Loucy (cell line): ENCODE measurements around the gene EPAS1.

Experiments used
- H2AFZ ChIP-seq: fragments of 200-600 bp; sonication (generic); 2 replicates; pipeline ENCODE4 v1.6.0; 2016; ENCODE audit warnings: antibody characterized with exemption, mild to moderate bottlenecking, low read length, moderate library complexity
- H3F3A ChIP-seq: fragments of 200-600 bp; 2 replicates; pipeline ENCODE4 v1.6.0; 2016; ENCODE audit warnings: antibody characterized with exemption, low read depth, mild to moderate bottlenecking
- H3K27me3 ChIP-seq: fragments of 200-600 bp; sonication (generic); 2 replicates; pipeline ENCODE4 v1.6.1; 2014; ENCODE audit warnings: low read length, mild to moderate bottlenecking; ENCODE audit not compliant: insufficient read depth, poor library complexity, severe bottlenecking
- H3K36me3 ChIP-seq: fragments of 200-600 bp; sonication (generic); 2 replicates; pipeline ENCODE4 v1.6.1; 2016; ENCODE audit warnings: low read length; ENCODE audit not compliant: insufficient read depth
- H3K4me1 ChIP-seq: fragments of 200-600 bp; sonication (generic); 2 replicates; pipeline ENCODE4 v1.5.1; 2014; ENCODE audit warnings: low read length, mild to moderate bottlenecking; ENCODE audit not compliant: insufficient read depth, poor library complexity, severe bottlenecking
- H3K4me2 ChIP-seq: fragments of 200-600 bp; sonication (generic); 2 replicates; pipeline ENCODE4 v1.6.0; 2014; ENCODE audit warnings: antibody characterized with exemption, low read length, low read depth, mild to moderate bottlenecking; ENCODE audit not compliant: poor library complexity, severe bottlenecking
- H3K4me3 ChIP-seq: fragments of 200-600 bp; sonication (generic); 2 replicates; pipeline ENCODE4 v1.5.1; 2014; ENCODE audit warnings: low read length, mild to moderate bottlenecking, mixed read lengths; ENCODE audit not compliant: poor library complexity, severe bottlenecking
- H3K79me2 ChIP-seq: fragments of 200-600 bp; sonication (generic); 2 replicates; pipeline ENCODE4 v1.6.1; 2014; ENCODE audit warnings: low read length; ENCODE audit not compliant: insufficient read depth
- H3K9ac ChIP-seq: fragments of 200-600 bp; sonication (generic); 2 replicates; pipeline ENCODE4 v1.6.0; 2014; ENCODE audit warnings: mild to moderate bottlenecking, low read depth, low read length, moderate library complexity; ENCODE audit not compliant: poor library complexity, severe bottlenecking
- H3K9me2 ChIP-seq: fragments of 200-600 bp; sonication (generic); replicated peaks from 2 replicates; pipeline ENCODE4 v1.6.1; 2016; ENCODE audit warnings: low read depth, low read length, mixed read lengths
- H3K9me3 ChIP-seq: fragments of 200-600 bp; sonication (generic); 2 replicates; pipeline ENCODE4 v1.6.1; 2014; ENCODE audit warnings: mild to moderate bottlenecking, antibody characterized with exemption, low read length, low read depth; ENCODE audit not compliant: insufficient read depth
- H4K20me1 ChIP-seq: fragments of 200-600 bp; sonication (generic); 2 replicates; pipeline ENCODE4 v1.6.0; 2014; ENCODE audit warnings: antibody characterized with exemption, low read length, mild to moderate bottlenecking; ENCODE audit not compliant: insufficient read depth, poor library complexity, severe bottlenecking
- EZH2phosphoT487 ChIP-seq: fragments of 200-600 bp; IDR thresholded peaks from 2 replicates; pipeline ENCODE4 v1.6.1; 2018; ENCODE audit warnings: antibody characterized with exemption, mild to moderate bottlenecking, moderate library complexity, borderline replicate concordance
- TF ChIP-seq, protein P1 (sequence below): fragments of 200-600 bp; sonication (generic); conservative IDR thresholded peaks from 2 replicates; pipeline ENCODE4 v1.5.1; 2014; ENCODE audit warnings: mild to moderate bottlenecking, antibody characterized with exemption, low read length

EPAS1 gene

GRCh38 chr2:46382331-46383112, 85.3 kb downstream of the EPAS1 start:
- H2AFZ ChIP-seq, result no peak overlapping the region

DNA sequence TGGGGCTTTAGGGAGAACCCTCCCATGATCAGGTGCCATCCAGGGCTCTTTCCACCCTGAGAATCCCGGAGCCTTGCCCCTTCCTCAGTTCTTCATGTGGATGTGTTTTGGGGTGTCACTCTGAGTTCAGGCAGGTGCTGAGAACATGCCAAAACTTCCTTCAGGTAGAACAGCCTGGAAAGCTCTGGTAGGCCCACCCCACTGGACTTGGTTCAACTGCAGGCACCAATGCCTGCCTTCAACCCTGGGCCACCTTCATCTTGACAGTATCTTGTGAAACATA, 85.8 kb downstream of the EPAS1 start:
- Histone ChIP-seq H2AFZ (no peak overlapping the region), H3K36me3 (peaks cover 32% of the 10 kb centered on the region; the same call in 1 of the 2 replicates), H3K4me3 (no peak overlapping the region), H4K20me1 (no peaks in the 10 kb centered on the region), H3K27me3 (no peaks in the 10 kb centered on the region), H3K4me1 (no peaks in the 10 kb centered on the region), H3K4me2 (no peak overlapping the region), H3K9me2 (no peaks in the 10 kb centered on the region), H3K9me3 (no peaks in the 10 kb centered on the region), H3F3A (no peaks in the 10 kb centered on the region), H3K9ac (no peak overlapping the region), H3K79me2 (no peaks in the 10 kb centered on the region)
- TF ChIP-seq, protein P1, sequence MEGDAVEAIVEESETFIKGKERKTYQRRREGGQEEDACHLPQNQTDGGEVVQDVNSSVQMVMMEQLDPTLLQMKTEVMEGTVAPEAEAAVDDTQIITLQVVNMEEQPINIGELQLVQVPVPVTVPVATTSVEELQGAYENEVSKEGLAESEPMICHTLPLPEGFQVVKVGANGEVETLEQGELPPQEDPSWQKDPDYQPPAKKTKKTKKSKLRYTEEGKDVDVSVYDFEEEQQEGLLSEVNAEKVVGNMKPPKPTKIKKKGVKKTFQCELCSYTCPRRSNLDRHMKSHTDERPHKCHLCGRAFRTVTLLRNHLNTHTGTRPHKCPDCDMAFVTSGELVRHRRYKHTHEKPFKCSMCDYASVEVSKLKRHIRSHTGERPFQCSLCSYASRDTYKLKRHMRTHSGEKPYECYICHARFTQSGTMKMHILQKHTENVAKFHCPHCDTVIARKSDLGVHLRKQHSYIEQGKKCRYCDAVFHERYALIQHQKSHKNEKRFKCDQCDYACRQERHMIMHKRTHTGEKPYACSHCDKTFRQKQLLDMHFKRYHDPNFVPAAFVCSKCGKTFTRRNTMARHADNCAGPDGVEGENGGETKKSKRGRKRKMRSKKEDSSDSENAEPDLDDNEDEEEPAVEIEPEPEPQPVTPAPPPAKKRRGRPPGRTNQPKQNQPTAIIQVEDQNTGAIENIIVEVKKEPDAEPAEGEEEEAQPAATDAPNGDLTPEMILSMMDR, result no peak
- TF ChIP-seq EZH2phosphoT487, result no peak

More at GRCh38 chr2:46382331-46383112, 85.3 kb downstream of the EPAS1 start:
- no peak overlapping the region for H3K4me2 ChIP-seq
- peaks cover 37% of the 10 kb centered on the region; the same call in 1 of the 2 replicates for H3K36me3 ChIP-seq
- no peak overlapping the region for H3K9ac ChIP-seq
- H3K27me3 ChIP-seq, result no peaks in the 10 kb centered on the region
- no peaks in the 10 kb centered on the region for H3K9me3 ChIP-seq
- H3K79me2 ChIP-seq, result no peaks in the 10 kb centered on the region
- no peaks in the 10 kb centered on the region for H3K4me1 ChIP-seq
- no peaks in the 10 kb centered on the region for H3K9me2 ChIP-seq
- TF ChIP-seq EZH2phosphoT487, result no peak
- TF ChIP-seq, protein P1, result no peak
- H4K20me1 ChIP-seq, result no peaks in the 10 kb centered on the region
- no peaks in the 10 kb centered on the region for H3F3A ChIP-seq
- H3K4me3 ChIP-seq, result no peak overlapping the region

- Histone ChIP-seq H2AFZ (no peak overlapping the region), H3K4me1 (no peaks in the 10 kb centered on the region), H3K9me3 (no peaks in the 10 kb centered on the region), H3K4me3 (no peak overlapping the region), H3K4me2 (no peak overlapping the region), H3K9ac (no peak overlapping the region), H4K20me1 (no peaks in the 10 kb centered on the region), H3K9me2 (no peaks in the 10 kb centered on the region), H3F3A (no peaks in the 10 kb centered on the region), H3K27me3 (no peaks in the 10 kb centered on the region), H3K79me2 (no peaks in the 10 kb centered on the region), H3K36me3 (peaks cover 23% of the 10 kb centered on the region; the same call in 1 of the 2 replicates)
- TF ChIP-seq, protein P1, result no peak
- no peak for TF ChIP-seq EZH2phosphoT487
Measured at GRCh38 chr2:46383784-46384456, 86.7 kb downstream of the EPAS1 start.
